Ovary (tissue), 3 donors: Measurements from ENCODE around the gene NOX5.

ENCODE experiments used
- CTCF ChIP-seq, 3 donors: fragments of 450-650 bp in 2 of 3; fragments of 200-600 bp in 1 of 3; IDR thresholded peaks; one replicate each; pipeline versions ENCODE4 v1.5.1 to v1.8.0; 2016 to 2022; ENCODE audit warnings: antibody characterized with exemption in 3 of 3, mild to moderate bottlenecking in 1 of 3
- EP300 ChIP-seq: sonication (generic); formaldehyde crosslinking; IDR thresholded peaks from one replicate; pipeline ENCODE4 v1.6.1; 2017; ENCODE audit warnings: antibody characterized with exemption
- POLR2A ChIP-seq: fragments of 450-650 bp; IDR thresholded peaks from one replicate; pipeline ENCODE4 v1.6.1; 2017; ENCODE audit warnings: antibody characterized with exemption, mild to moderate bottlenecking, moderate library complexity
- donor health status: DM: no; HTN: no; CAD: no.

GRCh38 chr15:69046781-69047180, 32.3 kb downstream of the NOX5 start:
- TF ChIP-seq POLR2A: no peak
- no peak for TF ChIP-seq CTCF (IDR thresholded peaks at IDR 0.05)
- no peak for TF ChIP-seq EP300
